Effector memory CD8-positive, alpha-beta T cell (primary cell): ENCODE results near the gene MMP15.

Experiments
- ATAC-seq: fragments of 150-1000 bp; cut with Tn5 transposase; replicated peaks from 2 replicates; pipeline ENCODE4 v1.10.0; 2021; ENCODE audit warnings: mild to moderate bottlenecking, moderate library complexity
- DNase-seq, 3 experiments: peaks; one replicate each; pipeline ENCODE4 v3.0.0; 2021
- H3K27ac Mint-ChIP-seq, 2 donors: one replicate each; pipeline ENCODE4 v1.8.0; 2022; ENCODE audit warnings: mild to moderate bottlenecking in 2 of 2, mixed read lengths in 2 of 2, moderate library complexity in 2 of 2
- H3K27me3 Mint-ChIP-seq, 2 donors: one replicate each; pipeline ENCODE4 v1.8.0; 2022; ENCODE audit warnings: mixed read lengths in 2 of 2
- H3K36me3 Mint-ChIP-seq: one replicate; pipeline ENCODE4 v1.8.0; 2022; ENCODE audit warnings: mild to moderate bottlenecking, moderate library complexity, mixed read lengths; ENCODE audit not compliant: insufficient read depth
- H3K4me1 Mint-ChIP-seq, 2 donors: one replicate each; pipeline ENCODE4 v1.8.0; 2022; ENCODE audit warnings: low read depth in 2 of 2, mixed read lengths in 2 of 2
- H3K4me3 Mint-ChIP-seq, 2 donors: one replicate each; pipeline ENCODE4 v1.8.0; 2022; ENCODE audit warnings: mild to moderate bottlenecking in 2 of 2, mixed read lengths in 2 of 2, moderate library complexity in 2 of 2
- H3K9me3 Mint-ChIP-seq, 2 donors: one replicate each; pipeline ENCODE4 v1.8.0; 2022; ENCODE audit warnings: mixed read lengths in 2 of 2

Gene MMP15

GRCh38 chr16:58039829-58040495 lies 14.4 kb downstream of the MMP15 start:
- H3K9me3 Mint-ChIP-seq = no peaks in the 10 kb centered on the region
- DNase-seq = no peak
- no peaks in the 10 kb centered on the region for H3K36me3 Mint-ChIP-seq
- no peak overlapping the region for H3K4me3 Mint-ChIP-seq
- no peak for ATAC-seq
- no peaks in the 10 kb centered on the region for H3K27me3 Mint-ChIP-seq
- no peaks in the 10 kb centered on the region for H3K4me1 Mint-ChIP-seq
- no peak overlapping the region for H3K27ac Mint-ChIP-seq

GRCh38 chr16:58040496-58040846 lies 14.9 kb downstream of the MMP15 start:
- H3K27me3 Mint-ChIP-seq = no peaks in the 10 kb centered on the region
- no peak for DNase-seq
- H3K4me1 Mint-ChIP-seq = no peaks in the 10 kb centered on the region
- H3K4me3 Mint-ChIP-seq = no peak overlapping the region
- no peaks in the 10 kb centered on the region for H3K9me3 Mint-ChIP-seq
- no peak for ATAC-seq
- no peak overlapping the region for H3K27ac Mint-ChIP-seq
- no peaks in the 10 kb centered on the region for H3K36me3 Mint-ChIP-seq

DNA sequence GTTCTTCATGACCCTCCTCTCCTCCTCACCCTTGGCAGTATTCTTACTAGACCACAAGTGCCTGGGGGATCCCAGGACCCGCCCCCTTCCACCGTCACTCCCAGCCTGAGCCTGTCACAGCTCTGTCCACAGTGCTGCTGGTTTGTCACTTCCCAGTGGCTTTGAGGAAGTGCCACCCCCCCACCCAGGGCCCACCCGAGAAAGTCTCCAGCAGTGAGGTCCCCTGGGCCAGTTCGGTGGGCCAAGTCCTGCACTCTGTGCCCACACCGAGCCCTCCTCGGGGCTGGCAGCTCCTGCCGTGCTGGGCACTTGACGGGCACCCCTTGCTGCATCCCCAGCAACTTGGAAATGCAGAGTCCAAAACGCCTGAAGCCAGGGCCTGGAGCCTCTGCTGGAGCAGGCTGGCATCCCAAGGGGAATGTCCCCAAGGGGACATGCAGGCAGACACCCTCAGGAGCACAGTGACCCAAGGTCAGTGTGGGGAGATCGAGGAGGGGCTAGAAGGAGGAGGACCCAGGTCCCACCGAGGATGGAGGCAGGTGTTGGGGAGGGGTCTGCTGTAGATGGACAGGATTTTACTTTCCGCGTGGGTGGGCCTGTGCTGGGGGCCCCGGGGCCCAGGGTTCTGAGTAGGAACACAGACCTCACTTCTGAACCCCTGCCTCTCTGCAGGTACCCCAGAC lies 15.5 kb downstream of the MMP15 start:
- Mint-ChIP-seq H3K27ac (no peak overlapping the region), H3K27me3 (no peaks in the 10 kb centered on the region), H3K4me3 (no peak overlapping the region), H3K4me1 (no peaks in the 10 kb centered on the region), H3K36me3 (no peaks in the 10 kb centered on the region), H3K9me3 (no peaks in the 10 kb centered on the region)
- no peak for ATAC-seq
- DNase-seq = no peak

GRCh38 chr16:58041628-58041955 lies 16.0 kb downstream of the MMP15 start:
- H3K27ac Mint-ChIP-seq = no peak overlapping the region
- no peak for ATAC-seq
- no peaks in the 10 kb centered on the region for H3K27me3 Mint-ChIP-seq
- H3K9me3 Mint-ChIP-seq = no peaks in the 10 kb centered on the region
- no peaks in the 10 kb centered on the region for H3K36me3 Mint-ChIP-seq
- H3K4me1 Mint-ChIP-seq = no peaks in the 10 kb centered on the region
- H3K4me3 Mint-ChIP-seq = no peak overlapping the region
- DNase-seq = no peak

GRCh38 chr16:58042001-58042885 lies 16.7 kb downstream of the MMP15 start:
- H3K27me3 Mint-ChIP-seq = no peaks in the 10 kb centered on the region
- H3K9me3 Mint-ChIP-seq = no peaks in the 10 kb centered on the region
- H3K4me1 Mint-ChIP-seq = no peaks in the 10 kb centered on the region
- H3K36me3 Mint-ChIP-seq = no peaks in the 10 kb centered on the region
- DNase-seq (no peak), ATAC-seq (no peak)
- H3K27ac Mint-ChIP-seq = no peak overlapping the region
- no peak overlapping the region for H3K4me3 Mint-ChIP-seq

- no peak overlapping the region for H3K4me3 Mint-ChIP-seq
- no peak overlapping the region for H3K27ac Mint-ChIP-seq
- no peak for ATAC-seq
These were observed 17.4 kb downstream of the MMP15 start for GRCh38 chr16:58042886-58043515.

GRCh38 chr16:58043571-58044155 lies 18.1 kb downstream of the MMP15 start:
- no peak for ATAC-seq
- DNase-seq = no peak
- no peak overlapping the region for H3K4me3 Mint-ChIP-seq
- H3K27ac Mint-ChIP-seq = no peak overlapping the region
- no peaks in the 10 kb centered on the region for H3K9me3 Mint-ChIP-seq
- H3K4me1 Mint-ChIP-seq = no peaks in the 10 kb centered on the region
- H3K27me3 Mint-ChIP-seq = no peaks in the 10 kb centered on the region
- no peaks in the 10 kb centered on the region for H3K36me3 Mint-ChIP-seq

More at GRCh38 chr16:58042886-58043515, 17.4 kb downstream of the MMP15 start:
- H3K27me3 Mint-ChIP-seq = no peaks in the 10 kb centered on the region
- no peaks in the 10 kb centered on the region for H3K4me1 Mint-ChIP-seq
- no peak for DNase-seq
- H3K9me3 Mint-ChIP-seq = no peaks in the 10 kb centered on the region
- H3K36me3 Mint-ChIP-seq = no peaks in the 10 kb centered on the region

DNA sequence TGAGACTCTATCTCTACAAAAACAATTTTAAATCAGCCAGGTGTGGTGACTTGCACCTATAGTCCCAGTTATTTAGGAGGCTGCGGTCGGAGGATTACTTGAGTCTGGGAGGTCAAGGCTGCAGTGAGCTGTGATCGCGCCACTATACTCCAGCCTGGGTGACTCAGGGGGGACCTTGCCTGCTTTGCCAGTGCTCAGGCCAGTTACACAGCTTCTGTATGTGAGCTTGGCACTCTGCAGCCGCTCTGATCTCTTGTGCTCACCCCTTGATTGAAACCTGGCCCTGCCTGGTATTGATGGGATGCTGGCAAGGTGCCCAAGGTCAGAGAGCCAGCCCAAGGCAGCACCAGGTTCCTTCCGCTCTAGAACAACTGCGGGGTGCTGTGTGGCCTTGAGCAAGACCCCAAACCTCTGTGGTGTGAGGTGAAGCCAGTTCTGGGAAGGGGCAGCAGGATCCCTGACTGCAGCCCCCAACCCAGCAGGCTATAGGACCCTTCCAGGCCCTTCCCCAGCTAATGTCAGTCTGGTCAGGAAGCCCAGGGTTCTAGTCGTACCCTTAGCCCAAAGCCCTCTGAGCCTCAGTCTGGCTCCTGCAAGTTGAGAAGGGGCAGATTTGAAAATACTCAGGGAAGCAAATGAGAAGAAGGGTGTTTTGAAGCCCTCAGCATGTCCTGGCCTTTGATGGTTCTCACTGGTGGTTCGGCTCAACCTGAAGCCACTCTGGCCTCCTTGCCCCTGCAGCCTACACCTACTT lies 18.9 kb downstream of the MMP15 start:
- ATAC-seq (no peak), DNase-seq (no peak)
- Mint-ChIP-seq H3K4me3 (no peak overlapping the region), H3K27ac (no peak overlapping the region), H3K36me3 (no peaks in the 10 kb centered on the region), H3K27me3 (no peaks in the 10 kb centered on the region), H3K4me1 (no peaks in the 10 kb centered on the region), H3K9me3 (no peaks in the 10 kb centered on the region)

GRCh38 chr16:58045096-58045495 lies 19.5 kb downstream of the MMP15 start:
- Mint-ChIP-seq H3K27me3 (peaks cover 3 to 6% of the 10 kb centered on the region in 2 donors), H3K27ac (no peak overlapping the region), H3K36me3 (no peaks in the 10 kb centered on the region), H3K4me3 (no peak overlapping the region), H3K9me3 (no peaks in the 10 kb centered on the region), H3K4me1 (no peaks in the 10 kb centered on the region)
- DNase-seq (no peak), ATAC-seq (no peak)

- no peaks in the 10 kb centered on the region for H3K4me1 Mint-ChIP-seq
- no peaks in the 10 kb centered on the region for H3K36me3 Mint-ChIP-seq
- ATAC-seq = no peak
- H3K27me3 Mint-ChIP-seq = peaks cover 14 to 17% of the 10 kb centered on the region in 2 donors
- H3K27ac Mint-ChIP-seq = no peak overlapping the region
- no peak overlapping the region for H3K4me3 Mint-ChIP-seq
- DNase-seq = no peak
- no peaks in the 10 kb centered on the region for H3K9me3 Mint-ChIP-seq
These were observed 20.7 kb downstream of the MMP15 start for GRCh38 chr16:58046054-58046881.

DNA sequence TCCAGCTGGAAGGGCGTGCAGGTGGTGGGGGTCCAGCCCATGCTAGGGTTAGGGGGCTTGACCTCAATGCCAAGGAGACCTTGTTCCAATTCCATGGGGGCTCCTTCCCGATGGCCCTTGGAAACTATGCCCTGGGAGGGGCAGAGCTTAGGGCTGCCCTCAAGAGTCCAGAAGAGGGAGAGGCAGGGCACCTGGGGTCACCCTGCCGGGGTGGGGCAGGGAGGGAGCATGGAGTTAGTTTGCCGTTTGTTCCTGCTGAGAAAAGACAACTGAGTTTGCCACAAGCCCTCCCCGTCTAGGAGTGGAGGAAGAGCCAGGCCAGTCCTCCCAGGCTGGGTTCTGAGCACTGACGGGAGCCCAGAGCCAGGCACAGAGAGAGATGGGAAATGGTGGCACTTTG lies 21.4 kb downstream of the MMP15 start:
- DNase-seq (no peak), ATAC-seq (no peak)
- no peaks in the 10 kb centered on the region for H3K36me3 Mint-ChIP-seq
- no peak overlapping the region for H3K27ac Mint-ChIP-seq
- H3K4me3 Mint-ChIP-seq = no peak overlapping the region
- no peaks in the 10 kb centered on the region for H3K4me1 Mint-ChIP-seq
- H3K27me3 Mint-ChIP-seq = peaks cover 14 to 20% of the 10 kb centered on the region in 2 donors
- H3K9me3 Mint-ChIP-seq = no peaks in the 10 kb centered on the region
